HG03354 (cell line): ENCODE results near the gene PDF.
"Not testable (repeated sequence)": the region's sequence is repeated elsewhere in the genome, so short reads cannot be mapped to it uniquely, and the experiment has no call there.

Source experiments
- ATAC-seq: cut with Tn5 transposase; IDR thresholded peaks from one replicate; pipeline ENCODE4 v1.9.1; 2021; ENCODE audit warnings: mild to moderate bottlenecking; ENCODE audit not compliant: unreplicated experiment, poor library complexity, severe bottlenecking

Gene PDF

DNA sequence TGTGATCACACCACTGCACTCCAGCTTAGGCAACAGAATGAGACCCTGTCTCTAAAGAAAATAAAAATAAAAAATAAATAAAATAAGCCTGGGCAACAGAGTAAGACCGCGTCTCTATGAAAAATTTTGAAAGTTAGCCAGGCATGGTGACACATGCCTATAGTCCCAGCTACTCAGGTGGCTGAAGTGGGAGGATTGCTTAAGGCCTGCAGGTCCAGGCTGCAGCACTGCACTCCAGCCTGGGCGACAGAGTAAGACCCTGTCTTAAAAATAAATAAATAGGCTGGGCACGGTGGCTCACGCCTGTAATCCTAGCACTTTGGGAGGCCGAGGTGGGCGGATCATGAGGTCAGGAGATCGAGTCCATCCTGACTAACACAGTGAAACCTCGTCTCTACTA, 38.7 kb downstream of the PDF start:
- ATAC-seq, result not testable (repeated sequence)

- no peak for ATAC-seq
Measured at GRCh38 chr16:69286941-69287713, 43.3 kb downstream of the PDF start.

GRCh38 chr16:69285240-69285639, 45.1 kb downstream of the PDF start:
- ATAC-seq, result no peak

GRCh38 chr16:69283851-69284250, 46.5 kb downstream of the PDF start:
- no peak for ATAC-seq

DNA sequence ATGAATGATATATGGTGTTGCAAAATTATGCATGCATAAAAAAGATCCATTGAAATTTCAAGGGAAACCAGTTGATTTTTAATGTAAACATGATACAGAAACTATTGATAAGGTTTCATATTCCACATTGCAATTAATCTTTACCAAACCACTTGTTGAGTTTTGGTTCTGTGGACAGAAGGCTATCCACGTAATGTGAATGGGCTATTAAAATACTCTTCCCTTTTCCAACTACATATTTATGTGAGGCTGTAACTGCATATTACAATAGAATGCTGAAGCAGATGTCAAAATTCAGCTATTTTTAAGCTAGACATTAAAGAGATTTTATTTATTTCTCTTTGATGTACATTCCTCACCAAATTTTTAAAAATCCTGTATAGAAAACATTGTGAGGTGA, 53.0 kb downstream of the PDF start:
- ATAC-seq, result no peak
